GM19324 (cell line): ENCODE results near the gene CXCL8.
"Not testable (repeated sequence)": the region's sequence is repeated elsewhere in the genome, so short reads cannot be mapped to it uniquely, and the experiment has no call there.

ENCODE experiments used
- ATAC-seq: cut with Tn5 transposase; IDR thresholded peaks from one replicate; pipeline ENCODE4 v1.9.1; 2021; ENCODE audit warnings: mild to moderate bottlenecking, moderate library complexity; ENCODE audit not compliant: unreplicated experiment, low FRiP score

Gene CXCL8

DNA sequence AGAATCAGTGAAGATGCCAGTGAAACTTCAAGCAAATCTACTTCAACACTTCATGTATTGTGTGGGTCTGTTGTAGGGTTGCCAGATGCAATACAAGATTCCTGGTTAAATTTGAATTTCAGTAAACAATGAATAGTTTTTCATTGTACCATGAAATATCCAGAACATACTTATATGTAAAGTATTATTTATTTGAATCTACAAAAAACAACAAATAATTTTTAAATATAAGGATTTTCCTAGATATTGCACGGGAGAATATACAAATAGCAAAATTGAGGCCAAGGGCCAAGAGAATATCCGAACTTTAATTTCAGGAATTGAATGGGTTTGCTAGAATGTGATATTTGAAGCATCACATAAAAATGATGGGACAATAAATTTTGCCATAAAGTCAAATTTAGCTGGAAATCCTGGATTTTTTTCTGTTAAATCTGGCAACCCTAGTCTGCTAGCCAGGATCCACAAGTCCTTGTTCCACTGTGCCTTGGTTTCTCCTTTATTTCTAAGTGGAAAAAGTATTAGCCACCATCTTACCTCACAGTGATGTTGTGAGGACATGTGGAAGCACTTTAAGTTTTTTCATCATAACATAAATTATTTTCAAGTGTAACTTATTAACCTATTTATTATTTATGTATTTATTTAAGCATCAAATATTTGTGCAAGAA lies 2.3 kb downstream of the CXCL8 start:
- no peak for ATAC-seq

DNA sequence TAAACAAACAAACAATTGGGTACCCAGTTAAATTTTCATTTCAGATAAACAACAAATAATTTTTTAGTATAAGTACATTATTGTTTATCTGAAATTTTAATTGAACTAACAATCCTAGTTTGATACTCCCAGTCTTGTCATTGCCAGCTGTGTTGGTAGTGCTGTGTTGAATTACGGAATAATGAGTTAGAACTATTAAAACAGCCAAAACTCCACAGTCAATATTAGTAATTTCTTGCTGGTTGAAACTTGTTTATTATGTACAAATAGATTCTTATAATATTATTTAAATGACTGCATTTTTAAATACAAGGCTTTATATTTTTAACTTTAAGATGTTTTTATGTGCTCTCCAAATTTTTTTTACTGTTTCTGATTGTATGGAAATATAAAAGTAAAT lies 2.9 kb downstream of the CXCL8 start:
- no peak for ATAC-seq

GRCh38 chr4:73743795-73744194 lies 3.4 kb downstream of the CXCL8 start:
- no peak for ATAC-seq

- no peak for ATAC-seq
Measured at GRCh38 chr4:73744203-73744602, 3.8 kb downstream of the CXCL8 start.

DNA sequence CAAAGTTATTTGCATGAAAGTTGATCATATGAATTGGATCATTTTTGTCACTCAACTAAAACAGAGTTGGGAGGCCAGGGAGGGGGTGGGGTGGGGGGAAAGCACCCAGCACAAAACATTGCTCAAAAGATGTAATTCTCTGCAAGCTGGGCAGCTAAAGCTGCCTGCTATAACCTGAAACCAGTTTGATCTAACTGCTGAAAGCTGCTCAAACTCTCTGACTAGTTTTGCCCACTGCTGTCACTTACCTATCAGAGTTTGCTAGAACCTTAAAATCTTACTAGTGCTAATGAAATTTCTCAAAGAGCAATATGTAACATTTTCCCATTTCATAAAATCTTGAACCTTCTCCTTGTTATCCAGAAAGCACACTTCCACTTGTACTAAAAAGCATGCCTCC lies 10.4 kb downstream of the CXCL8 start:
- no peak for ATAC-seq

- ATAC-seq, result no peak
Measured at GRCh38 chr4:73751166-73751565, 10.8 kb downstream of the CXCL8 start.

DNA sequence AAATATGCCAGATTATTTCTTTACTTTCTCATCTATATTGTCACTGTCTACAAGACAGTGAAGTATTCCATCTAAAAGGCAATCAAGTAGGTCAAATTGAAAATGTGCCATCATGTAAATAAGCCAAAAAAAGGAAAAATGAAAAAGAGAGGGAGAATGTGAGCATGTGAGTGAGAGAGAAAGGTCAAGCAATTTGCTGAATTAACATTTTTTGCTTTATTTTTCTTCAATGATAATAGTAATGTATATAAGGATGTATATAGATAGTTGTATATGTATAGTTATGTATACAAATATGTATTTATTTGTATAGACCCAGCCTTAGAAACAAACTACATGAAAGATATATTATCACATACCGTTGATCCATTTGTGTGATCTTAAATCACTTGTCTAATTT lies 11.5 kb downstream of the CXCL8 start:
- ATAC-seq, result no peak

DNA sequence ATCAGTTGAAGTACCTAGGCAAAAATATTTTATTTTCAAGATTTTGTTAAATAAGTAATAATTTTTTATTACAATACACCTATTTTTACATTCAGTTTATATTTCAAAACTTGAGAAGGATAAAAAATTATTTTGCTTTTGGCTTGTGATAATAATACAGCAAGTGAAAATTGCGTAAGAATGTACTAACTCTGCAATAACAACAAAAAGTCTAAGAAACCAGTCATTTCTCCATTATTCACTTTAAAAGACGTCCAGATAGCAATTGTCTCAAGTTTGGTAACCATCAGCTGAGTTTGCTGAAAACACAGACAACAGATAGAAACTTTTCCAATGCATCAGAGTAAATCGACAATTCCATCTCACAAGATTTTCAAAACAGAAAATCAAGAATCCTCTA lies 12.1 kb downstream of the CXCL8 start:
- ATAC-seq, result no peak

- ATAC-seq, result no peak
Measured at GRCh38 chr4:73753215-73753614, 12.8 kb downstream of the CXCL8 start.

GRCh38 chr4:73754934-73755333 lies 14.6 kb downstream of the CXCL8 start:
- no peak for ATAC-seq

DNA sequence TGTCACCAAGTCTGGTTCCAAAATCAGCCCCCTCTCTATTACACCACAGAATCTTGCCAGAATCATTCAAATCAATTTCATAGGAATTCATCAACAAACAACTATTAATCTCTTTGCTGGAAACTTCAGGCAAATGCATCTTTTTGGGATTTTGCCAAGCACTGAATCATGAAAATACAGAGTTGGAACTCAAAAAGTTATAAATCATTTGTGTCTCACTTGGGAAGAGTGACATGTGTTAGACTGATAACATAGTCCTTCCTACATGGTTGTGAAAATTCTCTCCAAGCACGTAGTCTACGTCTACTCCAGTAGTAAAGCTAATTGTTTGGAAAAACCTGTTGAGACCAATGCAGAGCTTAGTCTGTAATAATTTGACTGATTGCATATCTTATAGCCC lies 19.0 kb downstream of the CXCL8 start:
- no peak for ATAC-seq

GRCh38 chr4:73761856-73762255 lies 21.5 kb downstream of the CXCL8 start:
- ATAC-seq, result no peak

- ATAC-seq, result no peak
Measured at GRCh38 chr4:73762409-73762808, 22.0 kb downstream of the CXCL8 start.

DNA sequence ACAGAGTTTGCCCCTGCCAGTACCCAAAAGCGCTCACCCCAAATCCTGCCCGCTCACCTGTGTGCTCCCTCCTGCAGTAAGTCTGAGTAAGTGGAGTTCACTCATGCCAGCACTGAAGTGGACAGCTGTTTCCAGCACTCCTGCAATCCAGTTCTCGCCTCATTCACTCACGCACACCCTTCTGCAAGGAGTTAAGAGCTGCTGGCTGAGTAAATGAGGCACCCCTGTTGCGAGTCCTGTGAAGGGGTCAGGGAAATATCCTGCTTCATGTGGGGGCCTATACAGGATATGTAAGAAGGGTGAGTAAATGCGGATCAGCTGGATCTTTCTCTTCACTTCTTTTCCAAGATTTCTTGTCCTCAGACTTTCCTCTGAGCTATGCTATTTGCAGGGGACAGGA lies 23.5 kb downstream of the CXCL8 start:
- no peak for ATAC-seq

- no peak for ATAC-seq
Measured at GRCh38 chr4:73764513-73764912, 24.1 kb downstream of the CXCL8 start.

- no peak for ATAC-seq
Measured at GRCh38 chr4:73765296-73765695, 24.9 kb downstream of the CXCL8 start.

DNA sequence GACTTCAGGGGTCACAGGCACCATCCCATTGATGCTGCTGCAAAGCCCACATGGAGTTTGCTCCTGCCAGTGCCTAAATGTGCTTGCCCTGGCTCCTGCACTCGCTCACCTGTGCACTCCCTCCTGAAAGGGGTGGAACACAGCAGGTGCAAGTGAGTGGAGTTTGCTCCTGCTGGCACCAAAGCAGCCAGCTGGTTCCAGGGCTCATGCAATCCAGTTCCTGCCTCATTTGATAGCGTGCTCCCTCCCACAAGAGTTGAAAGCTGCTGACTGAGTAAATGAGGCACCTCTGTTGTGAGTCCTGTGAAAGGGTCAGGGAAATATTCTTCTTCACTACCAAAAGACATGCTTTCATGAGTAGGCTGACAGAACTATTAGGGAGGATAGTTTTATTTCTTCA lies 30.5 kb downstream of the CXCL8 start:
- ATAC-seq, result no peak

GRCh38 chr4:73772363-73772762 lies 32.0 kb downstream of the CXCL8 start:
- no peak for ATAC-seq

DNA sequence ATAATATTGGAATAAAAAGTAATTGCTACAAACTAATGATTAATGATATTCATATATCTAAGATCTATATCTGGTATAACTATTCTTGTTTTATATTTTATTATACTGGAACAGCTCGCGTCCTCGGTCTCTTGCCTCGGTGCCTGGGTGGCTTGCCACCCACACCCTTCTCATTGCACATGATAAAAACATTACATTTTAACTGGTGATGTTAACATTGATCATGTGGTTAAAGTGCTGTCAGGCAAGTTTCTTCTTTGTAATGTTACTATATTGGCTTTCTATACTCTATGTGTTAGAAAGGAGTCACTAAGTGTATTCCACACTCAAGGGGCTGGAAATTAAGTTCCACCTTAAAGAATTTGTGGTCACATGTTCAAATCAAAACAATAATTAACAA lies 34.0 kb downstream of the CXCL8 start:
- not testable (repeated sequence) for ATAC-seq

GRCh38 chr4:73776321-73776729 lies 36.0 kb downstream of the CXCL8 start:
- ATAC-seq, result no peak

GRCh38 chr4:73777612-73778011 lies 37.2 kb downstream of the CXCL8 start:
- no peak for ATAC-seq

DNA sequence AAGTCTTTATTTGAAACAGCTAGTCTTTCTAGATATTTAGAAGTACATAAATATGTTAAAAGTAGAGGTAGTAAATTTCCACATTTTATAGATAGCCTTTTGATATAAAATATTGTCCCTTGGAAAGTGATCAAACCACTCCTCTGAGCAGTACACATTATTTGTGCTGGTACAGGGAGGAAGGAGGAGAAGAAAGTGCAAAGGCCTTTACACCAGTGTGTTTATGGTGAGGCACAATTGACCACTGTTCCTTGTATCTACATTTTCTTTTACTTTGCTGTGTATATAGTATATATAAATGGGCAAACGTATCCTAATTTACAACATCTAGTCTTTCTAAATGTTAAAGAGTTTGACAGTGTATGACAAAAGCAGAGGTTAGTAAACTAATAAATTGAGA lies 39.9 kb downstream of the CXCL8 start:
- ATAC-seq, result no peak

DNA sequence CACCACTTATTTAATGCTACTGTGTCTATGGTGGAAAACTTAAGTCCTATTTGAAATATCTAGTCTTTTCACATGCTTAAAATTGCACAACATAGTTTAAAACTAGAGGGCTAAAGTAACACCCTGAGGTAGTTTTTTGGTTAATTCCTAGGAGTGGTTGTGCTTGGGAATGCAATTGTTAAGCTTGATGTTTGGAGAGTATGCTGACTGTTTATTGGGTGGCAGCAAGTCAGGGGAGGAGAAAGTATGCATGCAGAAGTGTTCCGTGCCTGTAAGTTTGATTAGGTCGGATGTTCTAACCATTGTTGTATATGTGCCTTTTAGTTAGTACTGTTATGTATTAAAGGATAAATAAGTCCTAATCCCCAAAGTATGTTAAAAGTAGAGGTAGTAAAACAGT lies 40.5 kb downstream of the CXCL8 start:
- no peak for ATAC-seq
